PC-3 (cell line): ENCODE results near the gene GPR78. TPM values are rescaled to one million over a fixed set of nuclear protein-coding genes. Genes with fewer than 3 reads are reported as not detected.

Experiments used
- ATAC-seq: fragments of 200-7000 bp; cut with Tn5 transposase; 2 replicates; pipeline ENCODE4 v1.9.1; 2020; ENCODE audit warnings: mild to moderate bottlenecking, moderate library complexity
- BruUV-seq: library from RNA; stranded (reverse); fragments of 400-500 nt; replicated peaks from 2 replicates; lab custom pipeline; 2021; lab: Mats Ljungman, UMichigan
- CTCF ChIA-PET: fragments of 300-600 bp; sonication (Branson Sonifier 250); formaldehyde crosslinking; loops from one replicate; lab custom pipeline; 2022; ENCODE audit warnings: antibody characterized with exemption; lab: Charles Lee
- POLR2A ChIA-PET: fragments of 300-600 bp; sonication (Branson Sonifier 250); formaldehyde crosslinking; loops from one replicate; lab custom pipeline; 2022; ENCODE audit warnings: antibody characterized with exemption; ENCODE audit not compliant: unreplicated experiment; lab: Charles Lee
- DNase-seq: peaks from one replicate; pipeline ENCODE4 v3.0.0-alpha.2; 2015
- H2AFZ ChIP-seq: fragments of 300-600 bp; sonication (generic); 2 replicates; pipeline ENCODE4 v1.6.0; 2016; ENCODE audit warnings: antibody characterized with exemption, low read length
- H3F3A ChIP-seq: fragments of 300-600 bp; sonication (generic); one replicate; pipeline ENCODE4 v1.6.0; 2017; ENCODE audit warnings: antibody characterized with exemption, low read length, control low read depth, mild to moderate bottlenecking; ENCODE audit not compliant: unreplicated experiment
- H3K27ac ChIP-seq: fragments of 300-600 bp; sonication (generic); 2 replicates; pipeline ENCODE4 v1.5.1; 2016; ENCODE audit warnings: mild to moderate bottlenecking, low read length
- H3K27me3 ChIP-seq: fragments of 300-600 bp; sonication (generic); 2 replicates; pipeline ENCODE4 v1.6.1; 2016; ENCODE audit warnings: low read length, mixed read lengths
- H3K36me3 ChIP-seq: fragments of 300-600 bp; sonication (generic); 2 replicates; pipeline ENCODE4 v1.6.1; 2016; ENCODE audit warnings: low read depth, mixed run types, low read length, mixed read lengths
- H3K4me1 ChIP-seq: fragments of 300-600 bp; sonication (generic); 2 replicates; pipeline ENCODE4 v1.5.1; 2016; ENCODE audit warnings: low read length; ENCODE audit not compliant: insufficient read depth
- H3K4me2 ChIP-seq: fragments of 300-600 bp; sonication (generic); 2 replicates; pipeline ENCODE4 v1.6.0; 2016; ENCODE audit warnings: low read length
- H3K4me3 ChIP-seq: fragments of 300-600 bp; sonication (generic); 2 replicates; pipeline ENCODE4 v1.5.1; 2016; ENCODE audit warnings: mild to moderate bottlenecking, low read length, mixed read lengths
- H3K79me2 ChIP-seq: fragments of 300-600 bp; sonication (generic); 2 replicates; pipeline ENCODE4 v1.6.1; 2017; ENCODE audit warnings: low read length, mixed read lengths
- H3K9ac ChIP-seq: fragments of 300-600 bp; sonication (generic); 2 replicates; pipeline ENCODE4 v1.6.0; 2016; ENCODE audit warnings: mild to moderate bottlenecking, low read length
- H3K9me2 ChIP-seq: fragments of 300-600 bp; sonication (generic); replicated peaks from 2 replicates; pipeline ENCODE4 v1.6.1; 2016; ENCODE audit warnings: mixed run types, low read length, mixed read lengths
- H3K9me3 ChIP-seq: fragments of 300-600 bp; sonication (generic); 2 replicates; pipeline ENCODE4 v1.6.1; 2016; ENCODE audit warnings: low read length, mixed read lengths
- H4K20me1 ChIP-seq: fragments of 300-600 bp; sonication (generic); 2 replicates; pipeline ENCODE4 v1.6.1; 2016; ENCODE audit warnings: low read length, mixed read lengths
- EZH2 ChIP-seq: fragments of 300-600 bp; sonication (generic); IDR thresholded peaks from one replicate; pipeline ENCODE4 v1.6.1; 2017; ENCODE audit warnings: antibody characterized with exemption, mild to moderate bottlenecking, low read length; ENCODE audit not compliant: unreplicated experiment
- EZH2phosphoT487 ChIP-seq: fragments of 300-600 bp; sonication (generic); IDR thresholded peaks from 2 replicates; pipeline ENCODE4 v1.6.1; 2018; ENCODE audit warnings: mild to moderate bottlenecking, antibody characterized with exemption, low read length, borderline replicate concordance
- intact Hi-C: fragments of 100-400 bp; cut with micrococcal nuclease; formaldehyde crosslinking; loops from 2 replicates; pipeline ENCODE4 v1.9.0; 2023
- total RNA-seq: library from RNA; depleted of rRNA; stranded (reverse); fragments of >200 nt; gene quantifications from 2 replicates; pipeline ENCODE4 v1.2.3, GENCODE V29; 2014
- TF ChIP-seq, protein P1 (sequence below): fragments of 300-600 bp; sonication (generic); conservative IDR thresholded peaks from 2 replicates; pipeline ENCODE4 v1.5.1; 2017; ENCODE audit warnings: antibody characterized with exemption, low read depth, mild to moderate bottlenecking, low read length

GPR78 gene
- total RNA-seq, 1 experiment from 2014 or later, result 2.0 TPM

DNA sequence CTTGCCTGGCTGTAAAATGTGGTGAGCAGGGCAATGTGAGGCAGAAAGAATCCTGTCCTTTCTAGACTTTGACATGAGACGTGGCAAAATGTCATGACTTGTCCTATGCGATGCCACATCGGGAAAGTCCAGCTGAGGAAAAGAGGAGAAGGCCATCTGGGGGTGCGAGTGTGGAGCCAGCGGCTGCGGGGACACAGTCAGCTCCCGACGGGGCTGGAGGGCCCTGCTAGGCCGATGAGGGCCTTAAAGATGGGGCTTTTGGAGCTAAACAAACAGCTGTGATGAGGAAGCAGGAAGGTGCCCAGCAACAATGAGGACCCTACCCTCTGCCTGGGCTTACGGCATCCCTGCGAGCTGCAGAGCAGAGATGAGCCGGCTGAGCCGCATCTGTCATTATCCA lies 20.1 kb downstream of the GPR78 start:
- no TSS peak for BruUV-seq
- Histone ChIP-seq H3K36me3 (no peaks in the 10 kb centered on the region), H3K27ac (no peak overlapping the region), H3K79me2 (peaks cover 5% of the 10 kb centered on the region; the same call in 1 of the 2 replicates), H3K27me3 (no peaks in the 10 kb centered on the region), H3K4me1 (no peaks in the 10 kb centered on the region), H3K4me2 (no peak overlapping the region), H3K4me3 (no peak overlapping the region), H3K9me2 (no peaks in the 10 kb centered on the region), H2AFZ (no peak overlapping the region), H4K20me1 (no peaks in the 10 kb centered on the region), H3K9ac (no peak overlapping the region), H3F3A (no peaks in the 10 kb centered on the region), H3K9me3 (no peaks in the 10 kb centered on the region)
- intact Hi-C loops, result no loop called here
- ChIA-PET CTCF (no interaction called here), POLR2A (no interaction called here)
- no peak for TF ChIP-seq EZH2
- TF ChIP-seq, protein P1, sequence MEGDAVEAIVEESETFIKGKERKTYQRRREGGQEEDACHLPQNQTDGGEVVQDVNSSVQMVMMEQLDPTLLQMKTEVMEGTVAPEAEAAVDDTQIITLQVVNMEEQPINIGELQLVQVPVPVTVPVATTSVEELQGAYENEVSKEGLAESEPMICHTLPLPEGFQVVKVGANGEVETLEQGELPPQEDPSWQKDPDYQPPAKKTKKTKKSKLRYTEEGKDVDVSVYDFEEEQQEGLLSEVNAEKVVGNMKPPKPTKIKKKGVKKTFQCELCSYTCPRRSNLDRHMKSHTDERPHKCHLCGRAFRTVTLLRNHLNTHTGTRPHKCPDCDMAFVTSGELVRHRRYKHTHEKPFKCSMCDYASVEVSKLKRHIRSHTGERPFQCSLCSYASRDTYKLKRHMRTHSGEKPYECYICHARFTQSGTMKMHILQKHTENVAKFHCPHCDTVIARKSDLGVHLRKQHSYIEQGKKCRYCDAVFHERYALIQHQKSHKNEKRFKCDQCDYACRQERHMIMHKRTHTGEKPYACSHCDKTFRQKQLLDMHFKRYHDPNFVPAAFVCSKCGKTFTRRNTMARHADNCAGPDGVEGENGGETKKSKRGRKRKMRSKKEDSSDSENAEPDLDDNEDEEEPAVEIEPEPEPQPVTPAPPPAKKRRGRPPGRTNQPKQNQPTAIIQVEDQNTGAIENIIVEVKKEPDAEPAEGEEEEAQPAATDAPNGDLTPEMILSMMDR, result no peak
- no peak for TF ChIP-seq EZH2phosphoT487
- DNase-seq, result no peak
- ATAC-seq, result no peak

DNA sequence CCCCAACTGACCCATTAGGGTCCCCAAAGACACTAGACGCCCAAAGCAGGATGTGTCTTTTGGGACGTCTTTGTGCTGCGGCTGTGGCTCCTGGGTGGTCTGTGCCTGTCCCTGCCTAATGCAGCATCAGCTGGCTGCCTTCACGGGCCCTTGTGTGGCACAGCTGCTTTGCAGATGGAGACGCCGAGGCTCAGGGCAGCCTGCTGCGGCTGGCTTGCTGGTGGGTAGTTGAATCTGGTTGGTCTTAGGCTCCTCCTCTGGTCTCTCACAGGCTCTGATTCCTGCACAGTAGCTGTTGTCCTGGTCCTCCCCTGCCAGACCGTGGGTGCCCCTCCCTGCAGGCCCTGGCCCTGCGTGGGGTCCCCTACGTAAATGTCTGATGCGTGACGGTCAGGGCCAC lies 20.5 kb downstream of the GPR78 start:
- CTCF ChIA-PET, result no interaction called here
- no peak overlapping the region for H3K4me3 ChIP-seq
- no TSS peak for BruUV-seq
- no peaks in the 10 kb centered on the region for H3K27me3 ChIP-seq
- H3K4me2 ChIP-seq, result no peak overlapping the region
- no peak overlapping the region for H3K27ac ChIP-seq
- no peak for DNase-seq
- no peaks in the 10 kb centered on the region for H4K20me1 ChIP-seq
- H3K9me3 ChIP-seq, result no peaks in the 10 kb centered on the region
- H3K4me1 ChIP-seq, result no peaks in the 10 kb centered on the region
- H3K79me2 ChIP-seq, result 0 out of 2 replicates have a peak, but pooled peaks cover under 1% of the 10 kb centered on the region
- ATAC-seq, result no peak
- TF ChIP-seq EZH2 (no peak), EZH2phosphoT487 (no peak)
- TF ChIP-seq, protein P1, result no peak
- intact Hi-C loops, result no loop called here
- no peaks in the 10 kb centered on the region for H3K9me2 ChIP-seq
- H3K36me3 ChIP-seq, result no peaks in the 10 kb centered on the region
- H3K9ac ChIP-seq, result no peak overlapping the region
- H3F3A ChIP-seq, result no peaks in the 10 kb centered on the region
- POLR2A ChIA-PET, result no interaction called here
- no peak overlapping the region for H2AFZ ChIP-seq

DNA sequence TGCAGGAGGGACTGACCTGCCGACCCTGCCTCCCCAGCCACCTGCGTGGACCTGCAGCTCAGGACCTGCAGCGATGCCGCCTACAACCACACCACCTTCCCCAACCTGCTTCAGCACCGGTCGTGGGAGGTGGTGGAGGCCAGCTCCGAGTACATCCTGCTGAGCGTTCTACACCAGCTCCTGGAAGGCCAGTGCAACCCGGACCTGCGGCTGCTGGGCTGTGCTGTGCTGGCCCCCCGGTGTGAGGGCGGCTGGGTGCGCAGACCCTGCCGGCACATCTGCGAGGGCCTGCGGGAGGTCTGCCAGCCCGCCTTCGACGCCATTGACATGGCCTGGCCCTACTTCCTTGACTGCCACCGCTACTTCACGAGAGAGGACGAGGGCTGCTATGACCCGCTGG lies 20.9 kb downstream of the GPR78 start:
- no peaks in the 10 kb centered on the region for H3K79me2 ChIP-seq
- ChIA-PET CTCF (no interaction called here), POLR2A (no interaction called here)
- H3K9ac ChIP-seq, result no peak overlapping the region
- no peaks in the 10 kb centered on the region for H3K9me3 ChIP-seq
- TF ChIP-seq EZH2phosphoT487 (no peak), EZH2 (no peak)
- TF ChIP-seq, protein P1, result no peak
- no peaks in the 10 kb centered on the region for H3K27me3 ChIP-seq
- H3K27ac ChIP-seq, result no peak overlapping the region
- no TSS peak for BruUV-seq
- H3K4me2 ChIP-seq, result no peak overlapping the region
- H3F3A ChIP-seq, result no peaks in the 10 kb centered on the region
- intact Hi-C loops, result no loop called here
- H3K4me3 ChIP-seq, result no peak overlapping the region
- no peaks in the 10 kb centered on the region for H3K9me2 ChIP-seq
- ATAC-seq, result no peak
- H3K36me3 ChIP-seq, result no peaks in the 10 kb centered on the region
- no peaks in the 10 kb centered on the region for H4K20me1 ChIP-seq
- DNase-seq, result no peak
- H3K4me1 ChIP-seq, result no peaks in the 10 kb centered on the region
- H2AFZ ChIP-seq, result no peak overlapping the region
